Measurements from ENCODE around the gene ULK1.

DNA sequence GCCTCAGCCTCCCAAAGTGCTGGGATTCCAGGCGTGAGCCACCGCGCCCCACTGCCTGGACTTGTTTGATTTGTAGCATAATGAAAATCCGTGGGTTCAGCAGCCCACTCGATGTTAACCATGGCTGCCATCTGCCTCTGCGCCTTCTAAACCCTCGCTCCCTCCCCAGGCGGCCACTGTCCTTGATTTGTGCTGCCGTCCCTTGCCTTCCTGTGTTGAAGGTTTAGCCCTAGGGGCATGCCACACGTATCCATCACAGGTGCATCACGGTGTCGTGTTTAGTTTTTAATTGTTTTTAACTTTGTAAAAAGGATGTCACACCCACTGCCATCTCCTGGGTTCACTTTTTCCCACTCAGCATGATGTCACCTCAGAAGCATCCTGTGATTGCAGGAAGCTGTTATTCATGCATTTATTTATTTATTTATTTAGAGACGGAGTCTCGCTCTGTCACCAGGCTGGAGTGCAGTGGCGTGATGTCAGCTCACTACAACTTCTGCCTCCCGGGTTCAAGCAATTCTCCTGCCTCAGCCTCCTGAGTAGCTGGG, 24.5 kb upstream of the ULK1 start:
- TF ChIP-seq, protein P1, sequence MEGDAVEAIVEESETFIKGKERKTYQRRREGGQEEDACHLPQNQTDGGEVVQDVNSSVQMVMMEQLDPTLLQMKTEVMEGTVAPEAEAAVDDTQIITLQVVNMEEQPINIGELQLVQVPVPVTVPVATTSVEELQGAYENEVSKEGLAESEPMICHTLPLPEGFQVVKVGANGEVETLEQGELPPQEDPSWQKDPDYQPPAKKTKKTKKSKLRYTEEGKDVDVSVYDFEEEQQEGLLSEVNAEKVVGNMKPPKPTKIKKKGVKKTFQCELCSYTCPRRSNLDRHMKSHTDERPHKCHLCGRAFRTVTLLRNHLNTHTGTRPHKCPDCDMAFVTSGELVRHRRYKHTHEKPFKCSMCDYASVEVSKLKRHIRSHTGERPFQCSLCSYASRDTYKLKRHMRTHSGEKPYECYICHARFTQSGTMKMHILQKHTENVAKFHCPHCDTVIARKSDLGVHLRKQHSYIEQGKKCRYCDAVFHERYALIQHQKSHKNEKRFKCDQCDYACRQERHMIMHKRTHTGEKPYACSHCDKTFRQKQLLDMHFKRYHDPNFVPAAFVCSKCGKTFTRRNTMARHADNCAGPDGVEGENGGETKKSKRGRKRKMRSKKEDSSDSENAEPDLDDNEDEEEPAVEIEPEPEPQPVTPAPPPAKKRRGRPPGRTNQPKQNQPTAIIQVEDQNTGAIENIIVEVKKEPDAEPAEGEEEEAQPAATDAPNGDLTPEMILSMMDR (IDR thresholded peaks at IDR 0.05): no peak
- TF ChIP-seq, protein P2, sequence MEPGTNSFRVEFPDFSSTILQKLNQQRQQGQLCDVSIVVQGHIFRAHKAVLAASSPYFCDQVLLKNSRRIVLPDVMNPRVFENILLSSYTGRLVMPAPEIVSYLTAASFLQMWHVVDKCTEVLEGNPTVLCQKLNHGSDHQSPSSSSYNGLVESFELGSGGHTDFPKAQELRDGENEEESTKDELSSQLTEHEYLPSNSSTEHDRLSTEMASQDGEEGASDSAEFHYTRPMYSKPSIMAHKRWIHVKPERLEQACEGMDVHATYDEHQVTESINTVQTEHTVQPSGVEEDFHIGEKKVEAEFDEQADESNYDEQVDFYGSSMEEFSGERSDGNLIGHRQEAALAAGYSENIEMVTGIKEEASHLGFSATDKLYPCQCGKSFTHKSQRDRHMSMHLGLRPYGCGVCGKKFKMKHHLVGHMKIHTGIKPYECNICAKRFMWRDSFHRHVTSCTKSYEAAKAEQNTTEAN (CRISPR knock-in tag; IDR thresholded peaks at IDR 0.05): no peak
- no peak for TF ChIP-seq IRF2 (CRISPR knock-in tag; IDR thresholded peaks at IDR 0.05; ENCODE audit: borderline replicate concordance, low read depth)
- TF ChIP-seq, protein P3, sequence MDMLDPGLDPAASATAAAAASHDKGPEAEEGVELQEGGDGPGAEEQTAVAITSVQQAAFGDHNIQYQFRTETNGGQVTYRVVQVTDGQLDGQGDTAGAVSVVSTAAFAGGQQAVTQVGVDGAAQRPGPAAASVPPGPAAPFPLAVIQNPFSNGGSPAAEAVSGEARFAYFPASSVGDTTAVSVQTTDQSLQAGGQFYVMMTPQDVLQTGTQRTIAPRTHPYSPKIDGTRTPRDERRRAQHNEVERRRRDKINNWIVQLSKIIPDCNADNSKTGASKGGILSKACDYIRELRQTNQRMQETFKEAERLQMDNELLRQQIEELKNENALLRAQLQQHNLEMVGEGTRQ (CRISPR knock-in tag; IDR thresholded peaks at IDR 0.05): no peak
- TF ChIP-seq ZNF671 (CRISPR knock-in tag; IDR thresholded peaks at IDR 0.05): no peak
- TF ChIP-seq, protein P4, sequence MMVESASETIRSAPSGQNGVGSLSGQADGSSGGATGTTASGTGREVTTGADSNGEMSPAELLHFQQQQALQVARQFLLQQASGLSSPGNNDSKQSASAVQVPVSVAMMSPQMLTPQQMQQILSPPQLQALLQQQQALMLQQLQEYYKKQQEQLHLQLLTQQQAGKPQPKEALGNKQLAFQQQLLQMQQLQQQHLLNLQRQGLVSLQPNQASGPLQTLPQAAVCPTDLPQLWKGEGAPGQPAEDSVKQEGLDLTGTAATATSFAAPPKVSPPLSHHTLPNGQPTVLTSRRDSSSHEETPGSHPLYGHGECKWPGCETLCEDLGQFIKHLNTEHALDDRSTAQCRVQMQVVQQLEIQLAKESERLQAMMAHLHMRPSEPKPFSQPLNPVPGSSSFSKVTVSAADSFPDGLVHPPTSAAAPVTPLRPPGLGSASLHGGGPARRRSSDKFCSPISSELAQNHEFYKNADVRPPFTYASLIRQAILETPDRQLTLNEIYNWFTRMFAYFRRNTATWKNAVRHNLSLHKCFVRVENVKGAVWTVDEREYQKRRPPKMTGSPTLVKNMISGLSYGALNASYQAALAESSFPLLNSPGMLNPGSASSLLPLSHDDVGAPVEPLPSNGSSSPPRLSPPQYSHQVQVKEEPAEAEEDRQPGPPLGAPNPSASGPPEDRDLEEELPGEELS (CRISPR knock-in tag; IDR thresholded peaks at IDR 0.05): no peak
- TF ChIP-seq, protein P5, sequence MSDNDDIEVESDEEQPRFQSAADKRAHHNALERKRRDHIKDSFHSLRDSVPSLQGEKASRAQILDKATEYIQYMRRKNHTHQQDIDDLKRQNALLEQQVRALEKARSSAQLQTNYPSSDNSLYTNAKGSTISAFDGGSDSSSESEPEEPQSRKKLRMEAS (CRISPR knock-in tag; IDR thresholded peaks at IDR 0.05): no peak
- TF ChIP-seq ZNF317 (CRISPR knock-in tag; IDR thresholded peaks at IDR 0.05; ENCODE audit: borderline replicate concordance, low read depth): no peak
- no peak for TF ChIP-seq SP1 (CRISPR knock-in tag; conservative IDR thresholded peaks at IDR 0.05)
